ENCODE data around the gene GM2A.

GM2A gene

DNA sequence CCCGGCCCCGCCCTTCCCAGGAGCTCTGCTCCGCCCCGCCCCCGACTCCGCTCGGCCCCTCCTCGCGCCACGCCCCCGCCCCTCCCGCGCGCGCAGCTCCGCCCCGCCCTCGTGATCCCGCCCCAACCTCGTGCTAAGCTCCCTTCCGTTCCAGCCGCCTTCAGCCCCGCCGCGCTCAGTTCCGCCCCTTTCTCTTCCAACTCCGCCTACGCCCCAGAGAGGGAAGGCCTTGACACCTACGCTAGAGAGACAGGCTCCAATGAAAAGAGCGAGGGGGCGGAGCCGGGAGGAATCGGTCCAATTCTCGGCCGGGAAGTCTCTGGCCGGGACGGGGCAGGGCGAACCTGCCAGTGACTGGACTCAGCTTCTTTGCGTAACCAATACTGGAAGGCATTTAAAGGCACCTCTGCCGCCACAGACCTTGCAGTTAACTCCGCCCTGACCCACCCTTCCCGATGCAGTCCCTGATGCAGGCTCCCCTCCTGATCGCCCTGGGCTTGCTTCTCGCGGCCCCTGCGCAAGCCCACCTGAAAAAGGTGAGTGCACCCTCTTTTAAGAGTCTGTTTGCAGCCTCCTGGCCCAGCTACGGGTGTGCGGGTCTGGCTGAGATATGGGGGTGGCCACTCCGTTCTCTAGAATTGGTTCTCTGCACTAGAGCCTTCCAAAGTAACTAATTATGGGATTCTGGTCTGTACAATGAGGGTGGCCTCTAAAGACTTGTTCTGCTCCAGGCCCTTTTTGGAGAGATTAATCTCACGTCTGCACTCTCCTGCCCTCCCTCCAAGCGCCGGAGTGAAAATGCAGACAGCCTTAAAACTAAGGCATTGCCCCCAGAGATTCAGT lies at the start of gene GM2A:
Gene GM2A (plus strand): TSS at position 424 of the 843 bp plus-strand sequence. CDS start 32 bp downstream, at position 456.
- peak; percentile 94 for DNase-seq (ENCODE audit: low read depth, low spot score)

DNA sequence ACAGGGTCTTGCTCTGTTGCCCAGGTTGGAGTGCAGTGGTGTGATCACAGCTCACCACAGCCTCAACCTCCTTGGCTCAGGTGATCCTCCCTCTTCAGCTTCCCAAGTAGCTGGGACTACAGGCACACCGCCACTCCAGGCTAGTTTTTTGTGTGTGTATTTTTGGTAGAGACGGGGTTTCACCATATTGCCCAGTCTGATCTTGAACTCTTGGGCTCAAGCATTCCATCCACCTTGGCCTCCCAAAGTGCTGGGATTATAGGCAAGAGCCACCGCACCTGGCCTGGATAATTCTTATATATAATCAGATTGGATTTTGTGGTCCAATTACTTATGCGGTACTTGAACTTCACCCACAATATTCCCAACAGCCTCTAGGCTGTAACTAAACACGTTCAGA lies 48.9 kb upstream of the GM2A start:
- DNase-seq (ENCODE audit: low read depth, low spot score): no peak

DNA sequence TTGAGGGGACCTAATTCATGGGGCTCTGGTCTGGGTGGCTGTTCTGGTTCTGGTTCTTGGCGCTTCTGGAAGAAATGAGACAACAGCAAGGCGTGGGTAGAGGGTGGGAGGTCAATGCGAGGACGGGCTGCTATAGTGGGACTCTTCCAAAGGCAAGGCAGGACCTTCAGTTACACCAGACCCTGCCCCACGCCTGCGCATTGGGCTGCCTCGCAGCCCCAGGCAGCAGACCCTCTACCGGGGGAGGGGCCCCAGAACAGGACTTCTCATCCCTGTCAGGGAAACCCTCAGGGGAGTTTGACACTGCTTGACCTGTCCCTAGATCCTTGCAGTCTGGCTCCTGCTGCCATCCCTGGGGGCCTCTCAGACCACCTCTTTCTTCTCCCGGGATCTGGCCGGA lies 47.6 kb upstream of the GM2A start:
- DNase-seq (ENCODE audit: low read depth, low spot score): no peak

DNA sequence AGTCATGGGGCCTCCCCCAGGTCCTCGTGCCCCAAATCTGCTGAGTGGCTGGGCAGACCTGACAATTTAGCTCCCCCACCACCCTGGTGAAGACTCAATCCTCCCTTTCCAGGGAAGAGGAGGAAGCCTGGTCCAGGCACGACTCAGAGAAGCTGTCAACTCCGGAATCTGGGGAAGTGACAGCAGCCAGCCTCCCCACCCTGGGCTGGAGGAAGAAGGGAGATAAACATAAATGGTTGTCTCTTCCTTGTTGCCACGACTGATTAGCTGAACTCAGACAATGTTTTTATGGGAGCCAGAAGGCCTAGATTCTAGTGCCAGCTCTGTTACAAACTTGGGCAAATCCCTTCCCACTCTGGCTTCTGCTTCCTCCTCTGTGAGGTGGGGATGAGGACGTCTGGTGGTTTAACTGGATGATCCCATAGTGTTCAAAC lies 44.5 kb upstream of the GM2A start:
- DNase-seq (ENCODE audit: low read depth, low spot score): no peak

GRCh38 chr5:151212406-151212798 lies 40.6 kb upstream of the GM2A start:
- DNase-seq (ENCODE audit: low read depth, low spot score): no peak

GRCh38 chr5:151213803-151214613 lies 39.0 kb upstream of the GM2A start:
- peak; percentile 69 for DNase-seq (ENCODE audit: low read depth, low spot score)

DNA sequence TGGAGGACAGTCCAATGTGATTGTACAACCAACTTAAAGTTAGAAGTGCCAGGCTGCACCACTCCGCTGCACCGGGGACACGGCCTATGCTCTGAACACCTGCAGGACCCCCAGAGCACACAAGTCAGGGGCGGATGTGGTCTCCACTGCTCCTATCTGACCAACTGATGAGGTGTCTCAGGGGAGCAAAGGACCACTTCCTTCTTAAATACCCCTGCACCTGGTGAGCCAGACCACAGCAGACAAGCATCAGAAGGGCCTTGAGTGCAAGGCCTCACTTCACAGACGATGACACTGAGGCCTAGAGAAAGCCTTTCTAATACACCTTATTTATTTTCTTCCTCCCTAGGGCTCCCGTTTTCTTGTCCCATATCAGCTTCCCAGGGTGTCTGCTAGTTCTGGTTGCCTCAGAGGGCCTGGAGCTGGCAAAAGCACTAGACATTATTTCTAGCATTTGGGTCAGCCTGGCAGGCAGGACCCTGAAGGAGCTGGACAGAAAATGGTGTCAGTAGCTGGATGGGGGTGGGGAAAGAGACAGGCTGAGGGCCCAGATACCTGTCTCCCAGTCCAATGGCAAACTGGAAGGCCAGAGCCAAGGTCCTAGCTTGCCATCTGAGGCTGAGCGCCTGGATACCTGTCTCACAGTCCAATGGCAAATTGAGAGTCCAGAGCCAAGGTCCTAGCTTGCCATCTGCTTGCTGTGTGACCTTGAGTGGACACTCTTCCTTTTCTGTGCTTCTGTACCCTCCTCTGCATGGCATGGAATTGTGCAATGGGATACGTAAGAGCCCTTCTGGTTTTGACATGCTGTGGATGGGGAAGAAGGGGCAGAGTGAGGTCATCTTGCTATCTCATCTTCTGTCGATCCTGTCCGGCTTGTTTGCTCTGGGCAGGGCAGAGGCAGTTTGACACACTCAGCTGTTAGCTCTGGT lies 38.1 kb upstream of the GM2A start:
- DNase-seq (ENCODE audit: low read depth, low spot score): no peak

GRCh38 chr5:151215546-151215880 lies 37.5 kb upstream of the GM2A start:
- DNase-seq (ENCODE audit: low read depth, low spot score): no peak

DNA sequence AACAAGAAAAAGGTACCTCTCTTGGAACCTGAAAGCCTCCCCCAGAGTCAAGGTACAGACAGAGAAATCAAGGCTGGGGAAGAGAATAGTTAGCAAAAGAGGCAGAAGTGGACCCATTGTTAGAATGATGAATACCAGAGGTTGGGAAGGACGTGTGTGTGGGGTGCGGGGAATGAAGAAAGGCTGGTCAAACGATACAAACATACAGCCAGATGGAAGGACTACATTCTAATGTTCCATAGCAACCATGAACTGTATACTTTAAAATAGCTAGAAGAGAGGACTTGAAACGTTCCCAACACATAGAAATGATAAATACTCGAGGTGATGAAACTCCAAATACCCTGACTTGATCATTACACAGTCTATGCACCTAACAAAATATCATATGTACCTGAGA lies 36.2 kb upstream of the GM2A start:
- DNase-seq (ENCODE audit: low read depth, low spot score): no peak

- no peak for DNase-seq (ENCODE audit: low read depth, low spot score)
Measured at GRCh38 chr5:151218177-151218576, 34.8 kb upstream of the GM2A start.

DNA sequence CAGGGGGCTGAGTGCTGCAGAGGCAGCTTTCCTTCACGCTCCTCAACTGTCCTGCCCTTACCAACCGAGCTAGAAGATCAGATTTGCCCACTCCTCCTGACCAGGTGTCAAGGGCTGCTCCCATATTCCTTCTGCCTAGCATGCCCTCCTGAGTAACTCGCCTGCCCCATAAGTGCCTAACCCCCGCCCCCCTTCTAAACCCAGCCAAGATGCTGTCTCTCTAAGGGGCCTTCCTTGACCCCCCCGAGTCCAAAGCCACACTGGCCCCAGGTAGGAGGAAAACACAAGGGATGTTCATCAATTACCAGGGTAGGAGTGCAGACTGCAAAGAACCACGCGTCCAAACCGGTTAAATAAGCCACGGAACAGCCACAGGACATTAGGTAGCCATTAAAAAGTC lies 33.8 kb upstream of the GM2A start:
- DNase-seq (ENCODE audit: low read depth, low spot score): no peak

GRCh38 chr5:151219789-151220188 lies 33.2 kb upstream of the GM2A start:
- DNase-seq (ENCODE audit: low read depth, low spot score): no peak

DNA sequence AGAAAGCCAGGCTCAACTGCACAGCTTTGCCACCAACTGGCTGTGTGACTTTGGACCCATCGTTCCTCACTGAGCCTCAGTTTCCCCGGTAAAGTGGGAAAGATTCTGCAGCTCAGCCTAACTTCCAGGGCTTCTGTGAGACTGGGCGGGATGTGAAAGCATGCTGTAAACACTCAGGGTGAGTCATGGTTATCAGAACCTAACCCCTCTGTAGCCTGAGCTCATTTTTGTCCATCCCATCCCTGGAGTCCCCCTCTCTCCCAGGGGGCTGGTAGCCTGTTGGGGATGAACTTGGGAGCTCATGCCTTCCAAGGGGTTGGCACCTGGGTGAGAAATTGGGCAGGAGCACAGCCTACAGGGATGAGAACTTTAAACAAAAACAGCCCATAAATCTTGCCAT lies 31.4 kb upstream of the GM2A start:
- DNase-seq (ENCODE audit: low read depth, low spot score): no peak

GRCh38 chr5:151222054-151222789 lies 30.8 kb upstream of the GM2A start:
- DNase-seq (ENCODE audit: low read depth, low spot score): no peak

GRCh38 chr5:151222790-151223446 lies 30.1 kb upstream of the GM2A start:
- no peak for DNase-seq (ENCODE audit: low read depth, low spot score)

- DNase-seq (ENCODE audit: low read depth, low spot score): no peak
Measured at GRCh38 chr5:151223447-151224264, 29.3 kb upstream of the GM2A start, which contains the start of gene CCDC69. TSS of gene CCDC69 (minus strand) at chr5:151224092. CDS start at chr5:151223970, 122 bp downstream.

DNA sequence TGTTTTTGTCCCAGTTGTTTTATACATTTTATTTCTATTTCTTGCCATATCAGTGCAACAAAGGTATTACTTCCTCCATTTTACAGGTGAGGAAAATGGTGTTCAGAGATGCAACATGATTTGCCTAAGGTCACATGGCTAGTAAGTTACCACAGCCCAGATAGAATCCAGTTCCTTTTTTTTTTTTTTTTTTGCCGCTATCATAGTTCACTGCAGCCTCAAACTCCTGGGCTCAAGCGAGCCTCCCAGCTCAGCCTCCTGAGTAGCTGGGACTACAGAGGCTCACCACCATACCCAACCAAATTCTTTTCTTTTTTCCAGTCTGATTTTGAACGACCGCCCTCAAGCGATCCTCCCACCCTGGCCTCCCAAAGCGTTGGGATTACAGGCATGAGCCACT lies 28.6 kb upstream of the GM2A start:
- no peak for DNase-seq (ENCODE audit: low read depth, low spot score)

DNA sequence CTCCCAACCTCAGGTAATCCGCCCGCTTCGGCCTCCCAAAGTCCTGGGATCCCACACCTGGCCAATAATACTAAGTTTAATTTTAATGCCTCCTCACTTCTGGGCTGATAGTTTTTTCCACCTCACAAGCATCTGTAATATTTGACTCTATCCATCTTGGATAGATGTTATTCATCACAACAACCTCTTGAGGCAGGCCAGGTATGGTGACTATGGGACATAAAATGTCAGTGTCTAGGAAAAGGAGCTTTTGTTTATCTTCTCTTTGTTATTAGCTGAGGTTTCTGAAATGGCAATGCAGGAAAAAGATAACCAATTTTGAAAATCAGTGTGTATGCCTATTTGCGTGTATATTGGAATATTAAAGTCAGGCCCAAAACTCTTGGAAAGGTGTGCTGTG lies 27.9 kb upstream of the GM2A start:
- DNase-seq (ENCODE audit: low read depth, low spot score): no peak

GRCh38 chr5:151225475-151225874 lies 27.5 kb upstream of the GM2A start:
- DNase-seq (ENCODE audit: low read depth, low spot score): no peak
